Loucy (cell line): ENCODE measurements around the gene ZFHX3.

ENCODE experiments used
- CTCF ChIP-seq: fragments of 200-600 bp; sonication (generic); conservative IDR thresholded peaks from 2 replicates; pipeline ENCODE4 v1.5.1; 2014; ENCODE audit warnings: mild to moderate bottlenecking, antibody characterized with exemption, low read length
- EZH2phosphoT487 ChIP-seq: fragments of 200-600 bp; IDR thresholded peaks from 2 replicates; pipeline ENCODE4 v1.6.1; 2018; ENCODE audit warnings: antibody characterized with exemption, mild to moderate bottlenecking, moderate library complexity, borderline replicate concordance

GRCh38 chr16:72768591-72768990 is 279.3 kb downstream of the ZFHX3 start:
- TF ChIP-seq CTCF: no peak
- no peak for TF ChIP-seq EZH2phosphoT487
